Dermis blood vessel endothelial cell (primary cell): Measurements from ENCODE around the gene MRPL43. TPM values are rescaled to one million over a fixed set of nuclear protein-coding genes. Genes with fewer than 3 reads are reported as not detected.
A peak's percentile ranks its signal among the peaks of the same experiment; 100 is the strongest.

ENCODE experiments used
- DNase-seq: peaks from one replicate; pipeline ENCODE4 v3.0.0; 2010
- total RNA-seq: library from RNA; depleted of rRNA; stranded (reverse); fragments of >200 nt; gene quantifications from 2 replicates; pipeline ENCODE4 v1.2.3, GENCODE V29; 2014

The MRPL43 gene
- total RNA-seq, 1 donor from 2014 or later = 50.4 TPM

DNA sequence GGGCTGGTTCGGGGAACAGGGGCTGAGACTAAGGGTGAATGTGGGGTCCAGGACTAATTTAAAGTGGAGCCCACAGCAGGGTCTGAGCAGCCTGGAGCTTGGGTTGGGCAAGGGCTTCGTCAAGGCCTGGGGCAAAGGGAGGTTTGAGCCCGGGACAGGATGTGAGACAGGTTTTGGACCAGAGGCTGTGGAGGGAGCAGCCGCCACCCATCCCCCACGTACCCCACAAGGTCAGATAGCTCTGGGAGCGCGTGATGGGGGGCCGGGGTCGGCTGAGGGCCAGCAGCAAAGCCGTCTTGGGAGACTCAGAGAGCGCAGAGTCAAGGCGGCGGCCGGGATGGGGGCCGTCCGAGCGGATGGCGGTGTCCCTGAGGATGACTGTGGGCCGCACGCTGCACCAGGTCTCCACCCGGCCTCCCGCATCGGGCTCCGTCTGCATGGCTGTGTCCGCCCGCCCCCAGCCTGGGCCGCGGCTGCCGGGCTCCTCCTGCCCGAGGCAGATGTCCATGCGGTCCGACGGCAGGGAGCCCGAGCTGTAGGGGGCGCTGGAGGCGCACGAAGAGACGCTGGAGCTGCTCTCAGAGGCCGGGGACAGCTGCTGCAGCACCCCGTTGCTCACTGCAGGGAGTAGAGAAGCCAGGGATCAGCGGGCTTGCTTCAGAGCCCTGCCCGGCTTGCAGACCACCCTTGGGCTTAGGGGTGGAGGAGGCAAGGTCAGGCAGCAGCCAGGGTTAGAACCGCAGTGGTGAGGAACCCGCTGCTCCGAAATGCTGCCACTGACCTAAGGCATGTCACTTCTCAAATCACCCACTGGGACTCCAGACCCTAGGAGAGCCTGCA, 31.5 kb upstream of the MRPL43 start:
- DNase-seq = peak; percentile 90

DNA sequence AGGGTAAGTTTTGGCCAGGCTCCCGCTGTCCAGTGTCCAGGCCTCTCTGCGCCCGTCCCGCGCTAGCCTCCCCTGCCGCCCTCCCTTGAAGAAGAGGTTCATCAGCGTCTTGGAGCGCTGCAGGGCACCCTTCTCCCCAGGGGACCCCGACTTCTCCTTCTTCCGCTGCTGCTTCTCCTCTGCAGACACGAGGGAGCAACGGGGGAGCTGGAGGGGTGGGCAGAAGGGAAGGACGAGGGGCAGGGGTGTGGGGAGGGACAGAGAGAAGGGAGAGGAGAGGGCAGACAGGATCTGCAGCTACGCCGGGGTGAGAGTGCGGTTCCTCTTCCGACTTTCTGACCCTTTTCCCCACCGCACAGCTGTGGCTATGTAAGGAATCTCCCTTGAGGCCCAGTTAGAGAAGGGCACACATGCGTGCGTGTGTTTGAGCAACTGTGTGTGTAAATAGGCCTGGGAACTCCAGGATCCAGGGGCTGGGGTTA, 30.9 kb upstream of the MRPL43 start:
- no peak for DNase-seq

DNA sequence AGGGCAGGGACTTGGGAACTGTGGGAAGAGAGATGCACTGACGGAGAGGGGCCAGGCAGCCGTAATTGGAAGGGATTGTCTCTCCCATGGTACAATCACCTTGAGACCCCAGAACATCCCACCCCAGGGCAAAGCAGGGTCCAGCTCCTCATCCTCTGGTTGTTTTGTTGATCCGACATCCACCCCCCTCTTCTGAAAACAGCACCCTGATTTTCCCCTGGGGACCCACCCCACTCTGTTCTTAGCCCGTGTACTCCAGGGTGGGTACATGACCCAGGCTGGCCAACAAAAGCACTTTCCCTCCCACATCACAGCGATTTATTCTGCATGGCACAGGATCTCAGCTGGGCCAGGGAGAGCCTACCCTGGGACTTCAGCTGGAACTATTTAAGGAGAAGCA, 29.5 kb upstream of the MRPL43 start:
- DNase-seq = no peak

DNA sequence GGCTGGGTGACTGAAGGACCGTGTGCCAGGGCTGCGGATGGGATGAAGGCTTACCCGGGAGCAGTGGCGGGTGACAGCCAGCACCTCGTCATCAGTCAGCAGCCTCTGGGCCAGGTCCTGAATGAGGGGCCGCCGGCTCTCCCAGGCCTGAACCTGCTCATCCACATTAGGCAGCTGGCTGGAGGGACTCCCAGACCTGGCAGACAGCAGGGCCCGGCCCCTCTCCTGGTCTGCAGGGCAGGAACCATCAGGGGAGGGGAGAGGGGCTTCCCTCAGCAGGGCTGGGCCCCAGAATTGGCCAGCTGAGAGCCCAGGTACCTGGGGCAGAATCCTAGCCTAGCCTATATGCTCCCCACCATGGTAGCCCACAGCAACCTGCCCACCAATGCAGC, 28.3 kb upstream of the MRPL43 start:
- no peak for DNase-seq

DNA sequence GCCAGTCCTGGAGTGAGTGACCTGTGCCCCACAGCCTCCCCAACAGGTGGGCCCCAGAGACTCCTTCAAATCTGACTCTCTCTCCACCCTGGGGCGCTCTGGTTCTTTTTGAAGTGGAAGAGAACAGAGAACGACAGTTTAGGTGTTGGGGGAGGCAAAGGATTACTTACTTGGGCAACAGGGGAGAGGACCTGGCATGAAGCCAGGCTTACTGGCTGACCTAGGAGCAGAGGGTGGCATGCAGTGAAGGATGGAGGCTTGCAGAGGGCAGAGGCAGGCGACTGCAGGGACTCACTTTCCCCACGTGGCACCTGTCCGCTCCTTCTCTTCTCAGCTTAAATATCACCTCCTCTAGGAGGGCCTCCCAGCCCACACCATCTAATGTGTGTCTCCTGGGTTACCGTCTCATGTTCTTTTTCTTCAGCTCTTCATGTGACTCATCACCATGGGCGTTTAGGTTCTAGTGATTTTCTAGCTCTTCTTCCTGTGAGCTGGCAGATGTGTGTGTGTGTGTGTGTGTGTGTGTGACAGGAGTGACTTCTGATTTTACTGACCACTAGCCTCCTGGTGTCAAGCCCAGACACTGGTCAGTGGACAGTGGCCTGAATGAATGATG, 27.8 kb upstream of the MRPL43 start:
- peak; percentile 36 for DNase-seq

DNA sequence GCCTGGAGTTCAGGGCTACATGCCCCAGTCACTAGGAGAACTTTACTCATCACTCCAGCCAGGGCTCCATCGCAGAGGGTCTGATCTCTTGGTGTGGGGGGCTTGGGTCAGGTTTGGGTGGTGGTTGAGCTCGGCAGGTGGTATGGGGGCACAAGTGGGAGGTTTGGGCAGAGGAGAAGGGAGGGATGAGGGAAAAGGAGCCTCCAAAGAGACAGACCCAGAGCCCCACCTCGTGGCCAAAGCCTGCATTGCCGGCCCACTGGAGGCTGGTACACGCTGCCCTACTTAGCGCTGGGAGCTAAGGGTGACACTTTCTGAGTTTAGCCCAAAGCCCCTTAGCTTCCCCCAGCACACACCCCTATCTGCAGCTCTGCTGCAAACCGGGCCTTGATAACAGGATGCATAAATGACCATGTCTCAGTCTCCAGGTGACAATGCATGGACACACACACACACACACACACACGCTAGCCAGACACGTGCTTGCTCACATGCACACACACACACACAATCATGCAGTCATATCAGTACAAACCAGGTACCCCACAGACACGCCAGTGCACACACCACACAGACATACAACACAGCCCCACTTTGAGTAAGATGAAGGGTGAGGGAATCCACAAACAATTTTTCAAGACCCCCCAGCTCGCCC, 27.1 kb upstream of the MRPL43 start:
- DNase-seq = peak; percentile 81

DNA sequence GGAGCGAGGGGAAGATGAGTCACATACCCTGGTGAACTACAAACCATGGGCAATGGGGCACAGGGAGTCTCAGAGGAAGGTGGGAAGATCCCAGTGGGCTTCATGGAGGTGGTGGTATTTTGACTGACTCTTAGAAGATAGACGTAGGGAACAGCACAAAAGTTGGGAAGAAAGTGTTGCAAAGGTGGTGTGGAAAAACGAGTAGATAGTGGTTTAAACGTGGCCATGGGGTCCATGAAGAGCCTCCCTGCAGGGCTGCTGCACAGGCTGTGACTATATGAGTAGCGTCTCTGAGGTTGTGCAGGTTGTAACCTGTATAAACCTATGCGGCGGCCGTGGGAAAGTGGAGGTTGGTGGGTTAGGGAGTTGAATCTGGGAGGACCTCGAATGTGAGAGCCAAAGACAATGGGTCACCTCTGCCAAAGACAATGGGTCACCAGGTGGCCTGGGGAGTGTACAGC, 26.1 kb upstream of the MRPL43 start:
- DNase-seq = no peak

DNA sequence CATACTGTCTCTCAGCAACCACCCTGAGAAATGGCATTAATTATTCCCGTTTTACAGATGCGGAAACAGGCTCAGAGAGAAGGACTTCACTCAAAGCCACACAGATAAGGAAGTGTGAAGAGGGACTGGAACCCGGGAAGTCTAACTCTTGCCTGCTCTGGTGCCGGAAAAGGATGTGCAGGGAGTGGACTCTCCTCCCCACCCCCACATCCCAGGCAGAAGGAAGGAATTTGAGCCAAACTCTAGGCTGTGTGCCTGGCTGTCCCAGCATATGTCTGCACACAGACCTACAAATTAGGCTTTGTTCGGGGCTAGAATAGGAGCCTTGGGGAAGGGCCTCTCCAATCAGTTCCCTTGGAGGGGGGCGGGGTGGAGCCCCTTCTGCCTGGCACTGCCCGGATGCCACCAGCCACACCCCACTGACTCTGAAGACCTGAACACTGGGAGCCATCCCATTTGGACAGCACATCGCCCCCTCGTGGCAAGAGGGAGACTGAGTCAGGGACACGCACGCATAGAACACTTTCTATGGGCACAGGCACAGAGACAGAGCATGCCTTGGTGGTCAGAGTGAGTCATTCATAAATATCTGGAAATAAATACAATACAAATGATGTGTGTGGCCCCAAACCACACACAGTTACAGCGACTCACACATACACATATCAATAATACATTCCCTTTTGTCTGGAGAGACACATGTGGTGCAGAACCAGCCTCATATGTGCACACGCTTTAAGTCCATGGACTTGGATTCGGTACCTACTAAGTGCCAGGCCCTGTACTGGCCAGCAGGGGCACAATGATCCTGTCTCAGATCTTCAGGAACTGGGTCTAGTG, 25.4 kb upstream of the MRPL43 start:
- peak; percentile 94 for DNase-seq

DNA sequence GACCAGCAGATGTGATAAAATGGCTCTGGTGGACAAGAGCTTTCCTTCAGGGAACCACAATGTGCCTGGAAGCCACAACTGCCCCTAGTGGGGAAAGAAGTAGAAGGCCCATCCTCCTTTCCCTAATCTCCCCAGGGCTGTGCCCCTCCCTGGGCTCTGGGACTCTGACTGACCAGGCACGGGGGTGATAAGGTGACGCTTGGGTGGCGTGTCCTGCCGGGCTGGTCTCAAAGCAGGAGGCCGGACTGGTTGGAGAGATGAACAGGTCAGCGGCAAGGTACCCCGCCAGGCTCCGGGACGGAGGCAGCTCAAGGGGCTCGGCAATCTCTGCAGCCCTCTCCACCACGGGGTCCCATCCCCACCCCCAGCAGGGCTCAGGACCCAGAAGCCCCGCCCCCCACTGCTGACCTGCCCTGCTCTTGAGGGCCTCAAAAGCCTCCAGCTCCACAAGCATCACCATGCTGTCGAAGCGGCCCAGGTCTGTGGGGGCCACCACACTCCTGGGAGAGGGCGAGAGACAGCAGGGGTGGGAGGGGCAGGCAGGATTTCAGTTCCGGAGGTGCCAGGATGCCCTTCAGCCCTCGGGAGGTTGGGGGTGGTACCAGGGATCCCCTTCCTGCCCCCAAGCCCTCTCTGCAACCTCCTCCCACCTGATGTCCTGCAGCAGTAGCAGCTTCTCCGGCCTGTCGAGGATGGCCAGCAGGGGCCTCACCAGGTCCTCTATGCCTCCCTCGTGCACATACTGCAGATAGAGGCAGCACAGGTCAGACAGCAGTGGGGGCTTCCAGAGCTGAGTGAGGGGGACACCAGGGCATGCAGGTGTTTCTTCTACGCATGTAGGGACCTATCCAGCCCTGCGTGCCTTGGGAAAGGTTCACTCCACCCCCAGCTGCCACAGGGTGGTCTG, 24.5 kb upstream of the MRPL43 start:
- DNase-seq = peak; percentile 45

DNA sequence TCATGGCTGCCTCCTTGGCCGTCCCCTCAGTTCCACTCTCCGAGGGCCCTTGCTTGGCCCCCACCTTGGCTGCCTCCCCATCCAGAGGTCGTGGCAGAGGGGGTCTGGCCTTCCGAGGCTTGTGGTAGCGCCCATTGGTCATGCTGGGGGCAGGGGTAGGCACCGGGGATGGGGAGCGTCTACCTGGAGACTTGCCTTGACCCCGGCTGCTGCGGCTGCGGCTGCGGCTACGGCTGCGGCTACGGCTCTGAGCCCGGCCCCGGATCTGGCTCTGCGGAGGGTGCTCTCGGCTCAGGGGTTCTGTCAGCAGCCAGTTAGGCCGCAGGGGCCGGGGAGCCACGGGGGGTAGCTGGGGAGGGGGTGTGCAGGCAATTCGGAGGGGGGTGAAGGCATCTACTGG, 23.0 kb upstream of the MRPL43 start:
- DNase-seq = no peak

DNA sequence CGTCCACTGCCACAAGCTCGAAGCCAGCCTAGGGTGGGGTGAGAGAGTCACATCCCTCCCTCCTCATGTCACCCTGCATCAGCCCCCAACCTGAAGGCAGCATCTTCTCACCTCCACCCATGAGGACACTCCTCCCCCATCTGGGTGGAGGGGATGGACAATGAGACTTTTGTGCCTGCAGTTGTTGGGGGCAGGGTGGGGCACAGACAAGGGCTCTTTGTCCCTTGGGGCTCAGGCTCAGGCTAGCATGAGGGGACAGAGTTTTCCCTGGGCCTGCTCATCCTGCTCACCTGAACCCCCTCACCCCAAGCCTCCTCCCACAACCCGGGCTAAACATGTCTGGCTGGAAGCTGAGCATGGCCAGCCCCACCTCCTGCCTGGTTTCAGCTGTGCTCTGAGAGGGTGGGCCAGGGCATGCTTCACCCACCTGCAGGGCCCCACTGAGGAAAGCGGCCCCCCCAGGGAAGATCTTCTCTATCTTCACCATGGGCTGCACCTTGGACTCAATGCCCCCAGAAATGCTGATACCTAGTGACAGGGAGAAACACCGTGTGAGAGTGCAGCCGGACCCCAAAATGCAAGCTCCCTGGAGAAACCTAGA, 21.6 kb upstream of the MRPL43 start:
- no peak for DNase-seq

DNA sequence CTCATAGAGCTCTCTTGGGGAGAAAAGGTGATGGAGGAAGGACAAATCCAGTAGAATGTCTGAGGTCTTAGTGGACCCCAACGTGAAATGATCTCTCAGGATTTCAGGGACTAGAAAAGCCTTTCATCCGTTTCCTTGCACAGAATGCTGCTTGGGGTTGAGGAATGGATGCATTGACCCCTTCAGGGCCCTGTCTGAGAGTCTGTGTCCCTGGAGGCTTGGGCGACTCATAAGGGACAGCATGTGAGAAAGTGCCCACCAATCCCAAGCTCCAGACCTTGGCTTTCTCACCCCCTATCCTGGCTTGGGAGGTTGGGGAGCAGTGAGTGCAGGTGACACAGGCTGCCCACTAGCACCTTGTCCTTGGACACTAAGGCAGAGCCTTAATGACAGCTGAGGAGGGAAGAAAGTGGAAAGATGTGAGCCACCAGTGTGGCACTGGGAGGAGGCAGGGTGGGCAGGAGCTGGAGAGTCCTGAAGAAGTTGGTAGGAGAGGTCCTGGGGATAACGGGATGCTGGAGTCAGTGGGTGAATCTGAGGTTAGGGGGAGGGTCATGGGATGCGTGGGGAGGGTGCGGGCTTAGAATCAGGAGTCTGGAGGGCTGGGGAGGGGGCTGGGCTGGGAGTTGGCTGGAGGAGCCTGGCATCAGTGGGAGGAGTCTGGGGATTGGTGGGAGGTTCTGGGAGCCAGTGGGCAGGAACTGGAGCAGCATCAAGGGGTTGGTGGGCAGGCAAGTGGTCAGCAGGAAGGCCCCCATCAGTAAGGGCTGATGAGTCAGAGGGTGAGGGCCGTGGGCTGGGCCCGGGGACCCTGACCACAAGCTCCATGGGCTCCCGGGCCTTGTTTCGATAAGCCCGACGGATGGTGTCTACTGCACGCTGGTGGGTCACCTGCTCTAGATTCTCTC, 20.9 kb upstream of the MRPL43 start:
- no peak for DNase-seq

DNA sequence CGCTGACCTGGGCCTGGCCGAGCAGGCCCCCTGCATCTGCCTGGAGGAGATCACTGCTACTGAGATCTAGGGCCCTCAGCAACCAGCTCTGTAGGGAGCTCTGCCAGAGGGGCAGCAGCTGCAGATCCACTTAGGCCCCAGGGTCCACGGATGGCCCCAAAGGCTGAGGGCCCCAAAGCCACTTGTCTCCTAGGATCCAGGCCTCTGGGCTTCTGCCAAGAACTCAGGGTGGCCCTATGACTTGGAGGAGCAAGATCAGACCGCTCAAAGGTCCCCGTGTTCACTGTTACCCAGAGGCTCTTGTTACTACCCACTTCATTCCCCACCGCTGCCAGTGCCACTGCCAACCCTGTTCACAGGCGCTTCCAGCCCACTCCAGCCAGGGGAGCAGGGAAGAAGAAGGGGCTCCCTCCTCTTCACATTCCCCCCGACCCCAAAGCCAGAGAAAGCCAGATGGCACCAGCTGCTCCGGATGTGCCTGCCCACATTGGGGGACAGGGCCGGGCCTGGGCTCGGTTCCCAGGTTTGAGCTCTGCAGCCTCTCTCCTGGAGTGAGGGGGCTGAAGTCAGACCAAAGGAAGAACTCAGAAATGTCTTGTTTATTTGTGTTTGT, 19.9 kb upstream of the MRPL43 start:
- DNase-seq = no peak

DNA sequence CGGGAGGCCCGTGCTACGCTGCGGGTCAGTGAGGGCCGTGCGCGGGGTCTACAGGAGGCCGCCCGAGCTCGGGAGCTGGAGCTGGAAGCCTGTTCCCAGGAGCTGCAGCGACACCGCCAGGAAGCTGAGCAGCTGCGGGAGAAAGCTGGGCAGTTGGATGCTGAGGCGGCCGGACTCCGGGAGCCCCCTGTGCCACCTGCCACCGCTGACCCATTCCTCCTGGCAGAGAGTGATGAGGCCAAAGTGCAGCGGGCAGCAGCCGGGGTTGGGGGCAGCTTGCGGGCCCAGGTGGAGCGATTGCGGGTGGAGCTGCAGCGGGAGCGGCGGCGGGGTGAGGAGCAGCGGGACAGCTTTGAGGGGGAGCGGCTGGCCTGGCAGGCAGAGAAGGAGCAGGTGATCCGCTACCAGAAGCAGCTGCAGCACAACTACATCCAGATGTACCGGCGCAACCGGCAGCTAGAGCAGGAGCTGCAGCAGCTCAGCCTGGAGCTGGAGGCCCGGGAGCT, 19.3 kb upstream of the MRPL43 start:
- DNase-seq = no peak

DNA sequence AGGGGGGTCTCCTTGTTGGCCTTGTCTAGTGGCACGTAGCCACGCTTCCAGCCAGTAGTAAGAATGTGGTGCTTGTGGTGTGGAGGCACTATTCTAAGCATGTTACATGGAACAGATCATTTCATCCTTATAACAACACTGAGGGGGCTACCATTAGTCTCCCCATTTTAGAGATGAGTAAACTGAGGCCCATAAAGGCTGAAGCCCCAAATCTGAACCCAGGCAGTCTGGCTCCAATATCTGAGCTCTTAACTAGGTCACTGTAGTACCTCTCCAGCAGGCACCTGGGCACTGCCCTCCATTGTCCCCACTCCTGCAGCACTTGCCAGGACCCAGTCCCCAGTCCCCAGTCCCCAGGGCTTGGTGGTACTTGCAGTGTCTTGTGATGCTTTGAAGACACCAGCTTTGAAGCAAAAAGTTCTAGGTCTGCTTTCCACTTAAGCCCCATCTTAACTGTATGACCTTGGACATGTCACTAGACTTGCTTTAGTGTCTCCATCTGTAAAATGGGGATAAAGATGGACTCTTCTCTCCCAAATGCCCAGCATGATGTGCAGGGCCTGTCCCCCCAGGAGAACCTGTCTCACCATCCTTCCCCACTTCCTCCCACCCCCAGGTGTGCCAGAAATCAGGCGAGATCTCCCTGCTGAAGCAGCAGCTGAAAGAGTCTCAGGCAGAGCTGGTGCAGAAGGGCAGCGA, 18.7 kb upstream of the MRPL43 start:
- DNase-seq = no peak

DNA sequence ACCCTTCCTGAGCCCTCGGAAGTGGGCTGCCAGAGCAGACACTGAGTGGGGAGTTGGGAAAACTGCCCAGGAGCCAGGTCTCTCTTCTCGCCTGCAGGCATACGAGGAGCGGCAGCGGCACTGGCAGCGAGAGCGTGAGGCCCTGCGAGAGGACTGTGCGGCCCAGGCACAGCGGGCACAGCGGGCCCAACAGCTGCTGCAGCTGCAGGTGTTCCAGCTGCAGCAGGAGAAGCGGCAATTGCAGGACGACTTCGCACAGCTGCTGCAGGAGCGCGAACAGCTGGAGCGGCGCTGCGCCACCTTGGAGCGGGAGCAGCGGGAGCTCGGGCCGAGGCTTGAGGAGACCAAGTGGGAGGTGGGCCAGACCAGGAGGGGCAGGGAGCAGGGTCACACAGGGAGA, 18.1 kb upstream of the MRPL43 start:
- DNase-seq = no peak

DNA sequence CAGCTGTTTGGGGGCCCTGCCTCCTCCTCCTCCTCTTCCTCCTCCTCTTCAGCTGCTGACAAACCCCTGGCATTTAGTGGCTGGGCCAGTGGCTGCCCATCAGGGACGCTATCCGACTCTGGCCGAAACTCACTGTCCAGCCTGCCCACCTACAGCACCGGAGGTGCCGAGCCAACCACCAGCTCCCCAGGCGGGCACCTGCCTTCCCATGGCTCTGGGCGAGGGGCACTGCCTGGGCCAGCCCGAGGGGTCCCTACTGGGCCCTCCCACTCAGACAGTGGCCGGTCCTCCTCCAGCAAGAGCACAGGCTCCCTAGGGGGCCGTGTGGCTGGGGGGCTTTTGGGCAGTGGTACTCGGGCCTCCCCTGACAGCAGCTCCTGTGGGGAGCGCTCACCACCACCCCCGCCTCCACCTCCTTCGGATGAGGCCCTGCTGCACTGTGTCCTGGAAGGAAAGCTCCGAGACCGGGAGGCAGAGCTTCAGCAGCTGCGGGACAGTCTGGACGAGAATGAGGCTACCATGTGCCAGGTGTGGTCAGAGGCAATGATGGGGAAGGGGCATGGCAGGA, 16.4 kb upstream of the MRPL43 start:
- no peak for DNase-seq

DNA sequence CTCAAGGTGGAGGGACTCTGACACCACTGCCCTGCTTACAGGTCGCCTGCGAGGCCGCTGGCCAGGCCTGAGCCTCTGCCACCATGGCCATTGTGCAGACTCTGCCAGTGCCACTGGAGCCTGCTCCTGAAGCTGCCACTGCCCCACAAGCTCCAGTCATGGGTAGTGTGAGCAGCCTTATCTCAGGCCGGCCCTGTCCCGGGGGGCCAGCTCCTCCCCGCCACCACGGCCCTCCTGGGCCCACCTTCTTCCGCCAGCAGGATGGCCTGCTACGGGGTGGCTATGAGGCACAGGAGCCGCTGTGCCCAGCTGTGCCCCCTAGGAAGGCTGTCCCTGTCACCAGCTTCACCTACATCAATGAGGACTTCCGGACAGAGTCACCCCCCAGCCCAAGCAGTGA, 15.2 kb upstream of the MRPL43 start:
- no peak for DNase-seq
